ENCODE measurements around the gene EIF5AL1.

EIF5AL1 gene

GRCh38 chr10:79493806-79494205 is 18.5 kb upstream of the EIF5AL1 start:
- TF ChIP-seq GATA3 (IDR thresholded peaks at IDR 0.05; ENCODE audit: low read depth, low read length): no peak
- no peak for TF ChIP-seq GATA2 (IDR thresholded peaks at IDR 0.05; ENCODE audit: low read depth, low read length)

GRCh38 chr10:79494871-79495705 is 17.2 kb upstream of the EIF5AL1 start:
- TF ChIP-seq GATA3 (IDR thresholded peaks at IDR 0.05; ENCODE audit: low read depth, low read length) (no peak), GATA2 (IDR thresholded peaks at IDR 0.05; ENCODE audit: low read depth, low read length) (no peak)

DNA sequence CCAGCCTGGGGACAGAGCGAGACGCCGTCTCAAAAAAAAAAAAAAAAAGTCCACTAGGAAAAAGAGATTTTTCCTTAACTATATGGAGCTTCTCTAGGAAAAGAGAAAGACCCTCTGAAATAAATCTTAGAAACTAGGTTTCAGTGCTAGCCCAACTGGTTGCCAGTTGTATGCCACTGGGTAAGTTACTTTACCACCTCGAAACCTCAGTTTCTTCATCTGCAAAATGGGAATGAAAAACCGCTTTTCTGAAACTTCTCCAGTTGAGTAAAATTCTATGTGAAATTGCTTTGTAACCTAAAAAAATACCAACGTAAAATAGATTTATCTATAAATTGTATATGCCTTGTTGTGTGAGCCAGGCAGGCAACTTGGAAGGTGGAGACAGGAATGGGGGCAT is 16.5 kb upstream of the EIF5AL1 start:
- TF ChIP-seq GATA2 (IDR thresholded peaks at IDR 0.05; ENCODE audit: low read depth, low read length) (no peak), GATA3 (IDR thresholded peaks at IDR 0.05; ENCODE audit: low read depth, low read length) (no peak)

DNA sequence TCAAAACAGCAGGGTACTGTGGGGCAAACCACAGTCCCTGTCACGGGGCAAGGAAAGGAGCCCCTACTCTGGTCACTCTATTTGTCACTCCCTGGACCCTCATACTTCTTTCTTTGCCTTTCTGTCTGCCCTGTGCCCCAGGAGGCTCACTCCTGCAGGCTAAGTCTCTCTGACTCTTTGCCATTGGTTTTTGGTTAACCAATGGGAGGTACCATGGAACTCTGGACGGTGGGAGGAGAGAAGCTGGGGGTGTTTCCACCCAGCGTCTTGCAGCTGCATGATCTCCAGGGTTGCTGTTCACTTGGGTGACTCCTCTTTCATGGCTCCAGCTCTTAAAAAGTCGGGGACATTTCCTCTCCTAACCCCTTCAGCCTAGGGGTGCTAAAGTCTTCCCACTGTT is 15.4 kb upstream of the EIF5AL1 start:
- no peak for TF ChIP-seq GATA2 (IDR thresholded peaks at IDR 0.05; ENCODE audit: low read depth, low read length)
- TF ChIP-seq GATA3 (IDR thresholded peaks at IDR 0.05; ENCODE audit: low read depth, low read length): no peak

- TF ChIP-seq GATA3 (IDR thresholded peaks at IDR 0.05; ENCODE audit: low read depth, low read length): no peak
- TF ChIP-seq GATA2 (IDR thresholded peaks at IDR 0.05; ENCODE audit: low read depth, low read length): no peak
Observed at GRCh38 chr10:79498291-79498829, 14.0 kb upstream of the EIF5AL1 start.

DNA sequence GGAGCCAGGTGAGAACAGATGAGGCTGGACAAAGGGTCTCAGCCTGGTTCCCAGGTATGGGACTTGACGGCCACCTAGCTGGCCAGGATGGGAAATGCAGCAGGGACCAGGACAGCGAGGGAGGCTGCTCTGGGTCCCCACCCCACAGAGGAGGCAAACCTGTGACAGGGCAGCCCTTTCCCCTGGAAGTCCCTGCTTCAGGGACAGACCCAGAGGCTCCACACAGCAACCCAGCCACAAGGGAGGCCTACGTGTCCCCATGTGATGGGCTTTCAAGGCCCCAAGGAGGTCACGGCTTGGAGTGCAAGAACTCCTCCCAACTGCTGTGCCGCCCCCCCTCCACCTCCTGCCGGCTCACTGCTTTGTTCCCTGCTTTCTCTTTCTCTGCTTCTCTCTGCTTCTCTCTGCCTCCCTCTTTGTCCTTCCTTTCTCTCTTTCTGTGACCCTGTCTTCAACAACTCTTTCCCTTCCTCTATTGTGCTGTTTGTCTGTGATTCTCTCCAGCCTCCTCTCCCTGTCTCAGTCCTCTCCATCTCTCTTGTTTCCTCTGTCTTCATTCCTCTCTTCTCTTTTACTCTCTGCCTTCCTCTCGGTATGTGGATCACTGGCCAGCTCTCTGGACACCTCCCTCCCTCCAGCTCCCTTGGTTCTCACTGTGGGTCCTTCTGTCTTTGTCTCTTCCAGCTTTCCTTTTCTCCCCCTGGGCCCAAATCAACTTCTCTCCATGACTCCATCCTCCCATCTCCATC is 9.6 kb upstream of the EIF5AL1 start:
- TF ChIP-seq GATA3 (IDR thresholded peaks at IDR 0.05; ENCODE audit: low read depth, low read length) (no peak), GATA2 (IDR thresholded peaks at IDR 0.05; ENCODE audit: low read depth, low read length) (no peak)

DNA sequence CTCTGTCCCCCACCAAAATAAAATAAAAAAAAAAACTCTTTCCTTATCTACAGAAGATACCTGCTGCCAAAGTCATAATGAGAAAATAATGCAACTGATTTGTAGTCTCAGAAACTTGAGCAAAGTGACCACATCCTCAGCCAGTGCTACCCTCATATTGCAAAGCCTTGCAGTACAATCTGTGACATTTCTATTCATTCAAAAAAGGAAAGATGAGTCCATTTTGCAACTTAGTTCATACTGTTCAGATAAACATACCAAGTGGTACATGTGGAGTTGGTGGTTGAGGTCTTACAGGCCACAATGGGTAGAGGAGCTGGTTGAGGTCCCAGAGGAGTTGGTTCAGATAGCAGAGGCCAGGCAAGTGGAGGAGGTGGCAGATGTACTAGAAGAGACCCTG is 6.5 kb upstream of the EIF5AL1 start:
- TF ChIP-seq GATA3 (IDR thresholded peaks at IDR 0.05; ENCODE audit: low read depth, low read length) (no peak), GATA2 (IDR thresholded peaks at IDR 0.05; ENCODE audit: low read depth, low read length) (no peak)

- no peak for TF ChIP-seq GATA3 (IDR thresholded peaks at IDR 0.05; ENCODE audit: low read depth, low read length)
Observed at GRCh38 chr10:79507440-79508167, 4.7 kb upstream of the EIF5AL1 start.

DNA sequence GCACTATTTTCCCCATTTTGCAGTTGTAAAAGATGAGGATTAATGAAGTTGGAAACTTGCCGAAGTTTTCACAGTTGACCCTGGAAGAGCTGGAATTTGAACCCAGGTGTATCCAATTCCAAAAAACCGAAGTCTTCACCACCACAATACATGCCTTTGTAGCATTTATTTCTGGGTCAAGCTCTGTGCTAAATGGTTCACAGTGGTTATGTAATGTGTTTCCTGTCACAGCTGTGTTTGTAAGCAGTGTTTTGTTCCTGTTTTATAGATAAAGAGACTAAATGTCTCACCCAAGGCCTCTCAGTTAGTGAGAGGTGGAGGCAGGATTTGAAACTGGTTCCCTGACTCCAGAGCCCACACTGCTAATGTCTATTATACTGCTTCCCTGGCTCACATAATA is 30.3 kb downstream of the EIF5AL1 start:
- TF ChIP-seq GATA3 (IDR thresholded peaks at IDR 0.05; ENCODE audit: low read depth, low read length): no peak
- TF ChIP-seq GATA2 (IDR thresholded peaks at IDR 0.05; ENCODE audit: low read depth, low read length): no peak

GRCh38 chr10:79547973-79548372 is 35.6 kb downstream of the EIF5AL1 start:
- TF ChIP-seq GATA2 (IDR thresholded peaks at IDR 0.05; ENCODE audit: low read depth, low read length): no peak
- no peak for TF ChIP-seq GATA3 (IDR thresholded peaks at IDR 0.05; ENCODE audit: low read depth, low read length)

GRCh38 chr10:79552143-79552542 is 39.8 kb downstream of the EIF5AL1 start:
- TF ChIP-seq GATA3 (IDR thresholded peaks at IDR 0.05; ENCODE audit: low read depth, low read length) (no peak), GATA2 (IDR thresholded peaks at IDR 0.05; ENCODE audit: low read depth, low read length) (no peak)

DNA sequence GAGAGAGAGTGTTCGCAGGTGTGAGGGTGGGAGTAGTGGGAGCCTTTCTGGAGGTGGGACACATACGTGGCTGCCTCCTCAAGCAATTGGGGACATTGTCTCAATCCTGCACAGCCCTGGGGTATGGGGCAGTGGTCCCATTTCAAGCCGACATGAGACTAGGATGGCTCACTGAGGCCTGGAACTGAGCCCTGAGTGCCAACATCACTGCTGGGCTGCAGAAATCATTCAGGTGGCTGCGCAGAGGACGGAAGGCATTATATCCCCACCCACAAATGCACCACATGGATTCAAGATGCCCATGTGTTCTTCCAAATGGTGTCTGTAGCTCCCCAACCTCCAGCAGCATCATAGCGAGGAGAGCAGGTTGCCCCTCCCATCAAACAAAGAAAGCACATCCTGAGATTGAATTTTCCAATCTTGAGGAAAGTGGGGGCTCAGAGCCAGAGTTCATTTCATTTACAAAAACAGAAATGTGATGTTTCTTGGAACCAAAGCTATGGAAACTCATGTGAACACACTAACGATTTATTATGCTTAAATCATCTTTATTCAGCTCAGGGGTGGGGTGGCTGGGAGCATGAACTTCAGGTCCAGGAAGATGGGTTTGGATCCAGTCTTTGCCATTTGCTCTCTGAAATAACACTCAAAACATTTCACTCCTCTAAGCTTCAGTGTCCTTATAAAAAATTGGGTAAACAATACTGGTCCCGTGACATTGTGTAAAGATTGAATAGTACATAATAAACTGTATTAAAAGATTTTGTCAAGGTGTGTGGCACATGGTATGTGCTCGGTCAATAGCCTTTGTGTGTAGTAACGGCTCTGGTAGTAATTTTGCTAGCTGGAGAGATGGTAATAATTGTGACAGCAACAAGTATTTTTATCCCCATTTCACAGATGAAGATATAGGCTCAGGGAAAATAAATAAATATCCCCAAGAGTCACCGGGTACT is 43.3 kb downstream of the EIF5AL1 start:
- no peak for TF ChIP-seq GATA2 (IDR thresholded peaks at IDR 0.05; ENCODE audit: low read depth, low read length)
- TF ChIP-seq GATA3 (IDR thresholded peaks at IDR 0.05; ENCODE audit: low read depth, low read length): no peak

GRCh38 chr10:79559726-79560125 is 47.4 kb downstream of the EIF5AL1 start:
- TF ChIP-seq GATA3 (IDR thresholded peaks at IDR 0.05; ENCODE audit: low read depth, low read length) (no peak), GATA2 (IDR thresholded peaks at IDR 0.05; ENCODE audit: low read depth, low read length) (no peak)

All from SH-SY5Y (cell line).